BJ (cell line): ENCODE data around the gene ARHGEF10L. TPM values are rescaled to one million over a fixed set of nuclear protein-coding genes. Genes with fewer than 3 reads are reported as not detected.

Source experiments
- CTCF ChIA-PET: fragments of 350-600 bp; formaldehyde crosslinking; extraction: SDS; loops from one replicate; lab custom pipeline; 2021; ENCODE audit warnings: antibody characterized with exemption, inconsistent platforms; lab: Yijun Ruan, JAX
- POLR2A ChIA-PET: fragments of 300-600 bp; sonication (Branson Sonifier 250); formaldehyde crosslinking; extraction: SDS; loops from one replicate; lab custom pipeline; 2021; ENCODE audit warnings: antibody characterized with exemption; lab: Charles Lee
- DNase-seq: peaks from one replicate; pipeline ENCODE4 v3.0.0-alpha.2; 2011; ENCODE audit warnings: low read depth
- H3K27me3 ChIP-seq: 2 replicates; pipeline ENCODE4 v1.6.0; 2011; ENCODE audit warnings: low read length; ENCODE audit not compliant: control insufficient read depth, insufficient read depth
- H3K36me3 ChIP-seq: 2 replicates; pipeline ENCODE4 v1.5.1; 2011; ENCODE audit warnings: low read length; ENCODE audit not compliant: control insufficient read depth, insufficient read depth
- H3K4me3 ChIP-seq: 2 replicates; pipeline ENCODE4 v1.5.1; 2011; ENCODE audit warnings: low read depth, mild to moderate bottlenecking, control low read depth, low read length
- polyA plus RNA-seq: library from polyadenylated mRNA; depleted of rRNA; stranded (reverse); fragments of >200 nt; gene quantifications from 2 replicates; pipeline ENCODE4 v1.2.3, GENCODE V29; 2011
- TF ChIP-seq, protein P1 (sequence below): IDR thresholded peaks from 2 replicates; pipeline ENCODE4 v1.5.1; 2011; ENCODE audit warnings: low read depth, mild to moderate bottlenecking, control low read depth, inconsistent platforms, low read length, moderate library complexity; ENCODE audit not compliant: insufficient read depth

Gene ARHGEF10L
- polyA plus RNA-seq, 1 experiment, result 12.5 TPM

DNA sequence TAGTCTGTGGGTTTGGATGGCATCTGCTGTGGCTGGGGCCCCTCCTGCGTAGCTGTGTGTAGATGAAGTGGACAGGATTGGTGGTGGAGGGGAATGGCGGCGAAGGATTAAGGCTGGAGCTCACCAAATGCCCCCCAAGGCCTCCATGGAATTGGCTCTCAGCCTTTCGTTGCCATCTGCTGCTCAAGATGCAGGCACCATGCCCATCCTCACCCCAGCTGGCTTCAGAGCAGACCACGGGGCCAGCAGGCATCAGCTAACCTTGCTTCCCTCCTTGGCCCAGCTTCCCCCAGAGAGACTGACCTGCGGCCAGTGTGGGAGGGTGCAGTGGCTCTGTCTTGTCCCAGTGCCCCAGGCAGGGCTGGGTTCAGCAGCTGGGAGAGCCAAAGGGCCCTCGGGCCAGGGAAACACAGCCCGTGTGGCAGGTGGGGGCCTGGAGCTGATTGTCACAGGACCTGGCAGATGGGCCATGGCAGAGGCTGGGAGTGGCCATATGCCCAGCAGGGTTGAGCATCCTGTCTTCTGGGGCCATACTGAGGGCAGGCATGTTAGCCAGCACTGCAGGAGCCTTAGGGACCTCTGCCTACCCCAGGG lies 148.8 kb downstream of the ARHGEF10L start:
- no peak for DNase-seq
- Histone ChIP-seq H3K27me3 (no peaks in the 10 kb centered on the region), H3K36me3 (peaks cover 10% of the 10 kb centered on the region), H3K4me3 (no peak overlapping the region)
- ChIA-PET CTCF (interaction anchor here (0.6 to 4.4 kb wide), 3 partner anchors 8 to 177 kb away, joined by 3 to 16 read pairs (median 5); no protein-coding TSS in a partner anchor), POLR2A (no interaction called here)
- TF ChIP-seq, protein P1, sequence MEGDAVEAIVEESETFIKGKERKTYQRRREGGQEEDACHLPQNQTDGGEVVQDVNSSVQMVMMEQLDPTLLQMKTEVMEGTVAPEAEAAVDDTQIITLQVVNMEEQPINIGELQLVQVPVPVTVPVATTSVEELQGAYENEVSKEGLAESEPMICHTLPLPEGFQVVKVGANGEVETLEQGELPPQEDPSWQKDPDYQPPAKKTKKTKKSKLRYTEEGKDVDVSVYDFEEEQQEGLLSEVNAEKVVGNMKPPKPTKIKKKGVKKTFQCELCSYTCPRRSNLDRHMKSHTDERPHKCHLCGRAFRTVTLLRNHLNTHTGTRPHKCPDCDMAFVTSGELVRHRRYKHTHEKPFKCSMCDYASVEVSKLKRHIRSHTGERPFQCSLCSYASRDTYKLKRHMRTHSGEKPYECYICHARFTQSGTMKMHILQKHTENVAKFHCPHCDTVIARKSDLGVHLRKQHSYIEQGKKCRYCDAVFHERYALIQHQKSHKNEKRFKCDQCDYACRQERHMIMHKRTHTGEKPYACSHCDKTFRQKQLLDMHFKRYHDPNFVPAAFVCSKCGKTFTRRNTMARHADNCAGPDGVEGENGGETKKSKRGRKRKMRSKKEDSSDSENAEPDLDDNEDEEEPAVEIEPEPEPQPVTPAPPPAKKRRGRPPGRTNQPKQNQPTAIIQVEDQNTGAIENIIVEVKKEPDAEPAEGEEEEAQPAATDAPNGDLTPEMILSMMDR, result no peak

DNA sequence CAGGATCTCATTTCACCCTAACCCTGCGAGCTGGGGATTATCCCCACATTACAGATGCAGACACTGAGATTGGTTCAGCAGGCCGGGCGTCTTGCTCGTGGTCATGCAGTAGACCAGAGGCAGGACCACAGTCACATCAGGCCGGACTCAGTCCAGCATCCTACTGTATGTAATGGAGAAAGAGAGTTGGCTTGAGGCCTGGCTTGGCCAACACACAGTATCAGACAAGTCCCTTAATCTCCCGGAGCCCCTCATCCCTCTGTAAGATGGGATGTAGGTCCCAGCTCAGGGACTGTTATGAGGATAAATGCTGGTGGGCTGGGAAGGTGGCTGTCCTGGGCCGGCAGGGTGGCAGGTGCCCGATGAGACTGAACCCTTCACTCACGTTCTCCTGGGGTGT lies 149.5 kb downstream of the ARHGEF10L start:
- no peak overlapping the region for H3K4me3 ChIP-seq
- H3K36me3 ChIP-seq, result peaks cover 12% of the 10 kb centered on the region
- no peaks in the 10 kb centered on the region for H3K27me3 ChIP-seq
- ChIA-PET POLR2A (no interaction called here), CTCF (interaction anchor here (0.6 to 4.4 kb wide), 2 partner anchors 28 to 177 kb away, joined by 3 to 16 read pairs; no protein-coding TSS in a partner anchor)
- no peak for DNase-seq
- TF ChIP-seq, protein P1, result no peak

DNA sequence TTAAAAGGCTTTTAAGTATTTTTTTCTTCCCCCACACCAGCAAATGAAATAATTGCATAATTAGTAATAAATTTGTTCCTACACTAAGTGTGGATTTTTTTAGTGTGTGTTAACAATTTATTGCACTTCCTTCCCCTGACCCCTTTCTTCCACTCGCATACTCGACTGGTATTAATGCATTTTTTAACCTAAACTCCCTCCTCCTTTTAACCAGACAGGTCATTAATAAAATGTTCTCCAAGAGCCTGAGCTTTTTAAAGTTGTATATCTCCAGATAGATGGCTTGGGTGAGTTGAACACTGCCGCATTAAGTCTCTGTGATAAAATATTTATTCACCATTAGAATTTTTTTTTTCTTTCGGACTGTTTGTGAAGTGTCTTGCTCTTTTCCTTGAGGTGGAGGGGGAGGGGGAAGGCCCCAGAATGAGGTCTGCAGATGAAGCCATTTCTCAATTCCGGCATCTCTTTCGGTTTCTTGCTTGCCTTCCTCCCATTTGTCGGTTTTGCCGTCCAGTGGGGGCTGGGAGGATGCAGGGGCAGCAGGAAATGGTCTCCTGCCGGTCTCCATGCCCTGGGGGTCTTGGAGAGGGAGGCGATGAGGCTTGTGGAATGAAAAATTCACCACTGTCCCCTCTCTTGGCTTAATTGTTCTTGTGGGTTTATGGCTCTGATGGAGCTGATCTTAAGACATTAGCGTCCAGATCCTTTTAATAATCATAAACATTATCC lies 151.6 kb downstream of the ARHGEF10L start:
- CTCF ChIA-PET, result interaction anchor here (1.0 to 4.4 kb wide), 2 partner anchors 15 to 30 kb away, joined by 4 to 16 read pairs; no protein-coding TSS in a partner anchor
- no peak for DNase-seq
- Histone ChIP-seq H3K4me3 (no peak overlapping the region), H3K27me3 (no peaks in the 10 kb centered on the region), H3K36me3 (peaks cover 17% of the 10 kb centered on the region)
- TF ChIP-seq, protein P1, result no peak
- POLR2A ChIA-PET, result no interaction called here

DNA sequence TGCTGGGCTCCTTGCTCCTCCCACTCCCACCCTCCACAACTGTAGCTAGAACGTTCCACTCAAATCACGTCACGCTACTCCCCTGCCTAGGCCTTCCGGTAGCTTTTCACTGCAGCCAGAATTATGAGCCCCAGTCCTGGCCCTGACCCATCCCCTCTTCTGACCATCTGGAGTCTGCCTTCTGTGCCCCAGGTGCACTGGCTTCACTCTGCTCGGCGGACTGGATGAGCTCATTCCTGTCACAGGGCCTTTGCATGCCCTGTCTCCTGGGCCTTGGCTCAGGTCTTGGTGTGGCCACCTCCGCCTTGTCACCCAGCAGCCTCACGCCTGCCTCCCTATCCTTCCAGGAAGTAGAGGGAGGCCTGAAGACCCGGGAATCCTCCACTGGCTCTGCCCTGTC lies 153.1 kb downstream of the ARHGEF10L start:
- CTCF ChIA-PET, result interaction anchor here (1.0 kb wide), 1 partner anchor 191 kb away, joined by 3 read pairs; no protein-coding TSS in a partner anchor
- H3K27me3 ChIP-seq, result no peaks in the 10 kb centered on the region
- no peak for DNase-seq
- TF ChIP-seq, protein P1, result no peak
- peaks cover 19% of the 10 kb centered on the region for H3K36me3 ChIP-seq
- POLR2A ChIA-PET, result no interaction called here
- H3K4me3 ChIP-seq, result no peak overlapping the region
